Suprapubic skin (tissue), 4 donors: ENCODE data around the gene RBM4B. TPM values are rescaled to one million over a fixed set of nuclear protein-coding genes. Genes with fewer than 3 reads are reported as not detected.

ENCODE experiments used
- DNase-seq, 2 donors: peaks; one replicate each; pipeline ENCODE4 v3.0.0-alpha.2; 2019; ENCODE audit warnings: low spot score in 2 of 2
- H3K27ac ChIP-seq: fragments of 200-600 bp; sonication (generic); one replicate; pipeline ENCODE4 v1.5.1; 2019
- H3K27me3 ChIP-seq: fragments of 200-600 bp; sonication (generic); one replicate; pipeline ENCODE4 v1.5.1; 2019
- H3K36me3 ChIP-seq: fragments of 200-600 bp; sonication (generic); one replicate; pipeline ENCODE4 v1.5.1; 2019
- H3K4me1 ChIP-seq: fragments of 200-600 bp; sonication (generic); one replicate; pipeline ENCODE4 v1.5.1; 2019
- H3K4me3 ChIP-seq: fragments of 200-600 bp; sonication (generic); one replicate; pipeline ENCODE4 v1.5.1; 2019; ENCODE audit warnings: mild to moderate bottlenecking
- H3K9me3 ChIP-seq: fragments of 200-600 bp; sonication (generic); one replicate; pipeline ENCODE4 v1.5.1; 2019
- CTCF ChIP-seq, 2 donors: fragments of 200-600 bp in 1 of 2; fragments of 450-650 bp in 1 of 2; sonication (generic) in 1 of 2; IDR thresholded peaks; one replicate each; pipeline ENCODE4 v1.5.1; 2016 to 2019; ENCODE audit warnings: antibody characterized with exemption in 2 of 2, mild to moderate bottlenecking in 1 of 2, moderate library complexity in 1 of 2
- EP300 ChIP-seq: sonication (generic); formaldehyde crosslinking; IDR thresholded peaks from one replicate; pipeline ENCODE4 v1.6.1; 2017; ENCODE audit warnings: antibody characterized with exemption
- POLR2A ChIP-seq, 2 donors: fragments of 450-650 bp; IDR thresholded peaks; one replicate each; pipeline ENCODE4 v1.6.1; 2017; ENCODE audit warnings: antibody characterized with exemption in 2 of 2, mild to moderate bottlenecking in 2 of 2, moderate library complexity in 2 of 2
- POLR2AphosphoS5 ChIP-seq, 3 donors: sonication (generic); formaldehyde crosslinking; IDR thresholded peaks; one replicate each; pipeline ENCODE4 v1.6.1; 2017; ENCODE audit warnings: antibody characterized with exemption in 3 of 3
- WGBS: methylation state at CpG from one replicate; pipeline ENCODE4 v1.1.5; 2018; 5-methylcytosine and 5-hydroxymethylcytosine counted together
- total RNA-seq, 4 donors: library from RNA; depleted of rRNA; stranded (reverse); fragments of >200 nt; gene quantifications; one replicate each; pipeline ENCODE4 v1.1.0, GENCODE V29; 2016

Gene RBM4B
- total RNA-seq, 4 donors from 2014 or later, result 16.7 to 27.1 (median 22.0) TPM

DNA sequence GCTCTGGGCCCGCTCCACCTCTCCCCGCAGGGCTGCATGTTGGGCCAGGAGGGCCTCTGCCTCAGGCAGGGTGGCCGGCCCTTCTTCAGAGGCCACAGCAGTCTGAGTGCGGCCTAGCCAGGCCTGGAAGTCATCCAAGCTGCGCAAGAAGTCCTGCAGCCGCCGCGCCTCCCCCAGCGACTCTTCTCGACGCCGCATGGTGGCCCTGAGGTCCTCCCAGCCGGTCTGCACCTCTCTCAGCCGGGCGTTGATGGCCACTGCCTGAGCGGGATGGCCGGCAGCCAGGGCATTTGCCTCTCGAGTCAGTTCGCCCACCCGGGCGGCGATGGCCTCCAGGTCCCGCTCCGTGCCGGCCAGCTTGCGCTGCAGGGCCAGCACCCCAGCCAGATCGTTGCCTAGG lies 23.1 kb upstream of the RBM4B start:
- peaks cover 3% of the 10 kb centered on the region for H3K4me1 ChIP-seq
- TF ChIP-seq POLR2AphosphoS5 (IDR thresholded peaks at IDR 0.05) (no peak), EP300 (no peak), CTCF (IDR thresholded peaks at IDR 0.05) (no peak), POLR2A (IDR thresholded peaks at IDR 0.05) (no peak)
- H3K4me3 ChIP-seq, result no peak overlapping the region
- H3K27ac ChIP-seq, result no peak overlapping the region
- DNase-seq, result no peak
- H3K27me3 ChIP-seq, result no peaks in the 10 kb centered on the region
- H3K36me3 ChIP-seq, result peaks cover 66% of the 10 kb centered on the region
- WGBS, result 100% methylated on average over 11 of the region's 27 CpGs
- H3K9me3 ChIP-seq, result no peaks in the 10 kb centered on the region

DNA sequence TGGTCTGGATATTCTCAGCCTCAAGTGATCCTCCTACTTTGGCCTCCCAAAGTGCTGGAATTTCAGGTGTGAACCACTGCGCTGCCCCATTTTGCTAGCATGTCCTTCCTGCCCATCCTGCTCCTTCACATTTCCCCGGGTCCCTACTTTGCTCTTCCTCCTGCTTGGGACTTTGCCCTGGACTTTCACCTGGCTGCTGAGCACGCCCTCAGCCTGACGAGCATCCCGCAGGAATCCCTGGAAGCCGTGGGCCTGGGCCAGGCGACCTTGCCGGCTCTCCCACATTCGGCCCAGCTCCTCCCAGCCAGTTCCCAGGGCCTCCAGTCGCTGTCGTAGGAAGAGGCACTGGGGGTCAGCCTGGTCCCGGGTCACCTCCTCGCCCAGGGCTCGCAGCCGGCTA lies 22.6 kb upstream of the RBM4B start:
- H3K4me1 ChIP-seq, result peaks cover 3% of the 10 kb centered on the region
- H3K27ac ChIP-seq, result no peak overlapping the region
- H3K36me3 ChIP-seq, result peaks cover 69% of the 10 kb centered on the region
- H3K4me3 ChIP-seq, result no peak overlapping the region
- H3K9me3 ChIP-seq, result no peaks in the 10 kb centered on the region
- no peak for TF ChIP-seq POLR2A (IDR thresholded peaks at IDR 0.05)
- no peak for TF ChIP-seq EP300
- TF ChIP-seq POLR2AphosphoS5 (IDR thresholded peaks at IDR 0.05), result no peak
- TF ChIP-seq CTCF (IDR thresholded peaks at IDR 0.05), result no peak
- H3K27me3 ChIP-seq, result no peaks in the 10 kb centered on the region
- WGBS, result 97% methylated on average over 10 of the region's 15 CpGs
- DNase-seq, result no peak

DNA sequence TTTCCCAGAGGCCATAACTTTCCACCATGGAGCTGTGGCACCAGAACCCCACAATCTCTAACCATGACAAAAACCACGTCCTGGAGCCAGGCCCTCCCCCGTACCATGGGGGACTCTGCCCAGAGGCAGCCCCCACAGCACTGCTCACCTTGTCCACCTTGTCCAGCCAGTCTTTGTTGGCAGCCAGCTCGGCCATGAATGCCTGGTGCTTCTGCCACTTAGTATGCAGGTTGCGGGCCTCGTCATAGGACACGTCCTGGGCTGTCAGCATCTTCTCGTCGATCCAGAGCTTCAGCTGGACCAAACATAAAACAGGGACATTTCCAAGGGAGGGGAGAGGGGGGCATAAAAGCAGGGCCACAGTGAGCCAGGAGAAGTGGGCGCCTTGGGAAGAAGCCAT lies 20.8 kb upstream of the RBM4B start:
- 92% methylated on average over 9 of the region's 9 CpGs for WGBS
- Histone ChIP-seq H3K36me3 (peaks cover 60% of the 10 kb centered on the region), H3K9me3 (no peaks in the 10 kb centered on the region), H3K4me3 (no peak overlapping the region), H3K4me1 (peaks cover 4% of the 10 kb centered on the region), H3K27me3 (no peaks in the 10 kb centered on the region), H3K27ac (no peak overlapping the region)
- TF ChIP-seq POLR2A (IDR thresholded peaks at IDR 0.05) (no peak), CTCF (IDR thresholded peaks at IDR 0.05) (no peak), POLR2AphosphoS5 (IDR thresholded peaks at IDR 0.05) (no peak), EP300 (no peak)
- no peak for DNase-seq

DNA sequence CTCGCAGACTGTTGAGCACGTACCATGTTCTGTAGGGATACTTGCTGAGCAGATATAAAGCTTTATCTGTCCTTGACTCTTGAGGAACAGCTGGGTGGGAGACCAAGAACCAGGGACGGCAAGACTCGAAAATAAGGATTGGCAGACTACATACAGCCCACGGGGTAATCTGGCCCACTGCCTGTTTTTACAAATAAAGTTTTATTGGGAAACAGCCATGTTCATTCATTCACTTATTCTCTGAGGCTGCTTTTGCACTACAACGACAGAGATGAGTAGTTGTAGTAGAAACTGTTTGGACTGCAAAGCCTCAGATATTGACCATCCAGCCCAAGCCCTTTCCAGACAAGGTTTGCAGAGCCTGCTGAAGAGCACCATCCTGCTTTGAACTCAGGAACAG lies 20.3 kb upstream of the RBM4B start:
- DNase-seq, result no peak
- peaks cover 65% of the 10 kb centered on the region for H3K36me3 ChIP-seq
- peaks cover 4% of the 10 kb centered on the region for H3K4me1 ChIP-seq
- no peaks in the 10 kb centered on the region for H3K27me3 ChIP-seq
- H3K27ac ChIP-seq, result no peak overlapping the region
- WGBS, result 93% methylated on average over 6 of the region's 6 CpGs
- no peak overlapping the region for H3K4me3 ChIP-seq
- no peak for TF ChIP-seq POLR2AphosphoS5 (IDR thresholded peaks at IDR 0.05)
- no peak for TF ChIP-seq POLR2A (IDR thresholded peaks at IDR 0.05)
- TF ChIP-seq EP300, result no peak
- TF ChIP-seq CTCF (IDR thresholded peaks at IDR 0.05), result no peak
- H3K9me3 ChIP-seq, result no peaks in the 10 kb centered on the region

DNA sequence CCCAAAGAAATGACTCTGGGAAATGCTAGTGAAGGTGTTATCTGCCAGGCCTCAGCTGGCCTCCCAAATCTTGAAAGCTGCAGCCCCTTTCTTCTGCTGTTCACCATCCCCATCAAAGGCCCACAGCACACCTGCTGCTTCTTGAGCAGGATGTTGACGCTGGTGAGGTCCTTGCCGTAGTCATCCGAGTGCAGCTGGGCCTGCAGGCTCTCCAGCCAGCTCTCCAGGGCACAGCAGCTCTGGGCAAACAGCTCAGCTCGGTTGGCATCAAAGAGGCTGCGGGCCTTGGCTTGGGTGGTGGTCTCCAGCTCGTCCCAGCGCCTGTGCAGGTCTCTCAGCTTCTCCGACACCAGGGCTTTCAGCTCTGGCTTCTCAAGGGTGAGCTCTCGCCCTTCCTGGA lies 18.5 kb upstream of the RBM4B start:
- no peak for DNase-seq
- Histone ChIP-seq H3K4me1 (peaks cover 4% of the 10 kb centered on the region), H3K4me3 (no peak overlapping the region), H3K27ac (no peak overlapping the region), H3K27me3 (no peaks in the 10 kb centered on the region), H3K36me3 (peaks cover 79% of the 10 kb centered on the region), H3K9me3 (no peaks in the 10 kb centered on the region)
- TF ChIP-seq POLR2AphosphoS5 (IDR thresholded peaks at IDR 0.05) (no peak), POLR2A (IDR thresholded peaks at IDR 0.05) (no peak), CTCF (IDR thresholded peaks at IDR 0.05) (no peak), EP300 (no peak)
- 82% methylated on average over 5 of the region's 9 CpGs for WGBS
